ENCODE measurements around the gene OR52B2. TPM values are rescaled to one million over a fixed set of nuclear protein-coding genes. Genes with fewer than 3 reads are reported as not detected.

OR52B2 gene
- polyA plus RNA-seq, 1 donor, result not detected

GRCh38 chr11:6203327-6203726, 33.2 kb upstream of the OR52B2 start:
- no peaks in the 10 kb centered on the region for H3K4me1 ChIP-seq (ENCODE audit: control insufficient read depth, insufficient read depth, low read length)
- no peak for DNase-seq
- peaks cover 36% of the 10 kb centered on the region for H3K36me3 ChIP-seq (ENCODE audit: control insufficient read depth, insufficient read depth, low read length)
- H3K27ac ChIP-seq (ENCODE audit: low read length), result no peak overlapping the region
- H3K27me3 ChIP-seq (ENCODE audit: control insufficient read depth, insufficient read depth, low read length), result no peaks in the 10 kb centered on the region
- WGBS (ENCODE audit: insufficient coverage, low lambda C conversion rate), result 71% methylated on average over 1 of the region's 3 CpGs
- no peaks in the 10 kb centered on the region for H3K9me3 ChIP-seq (ENCODE audit: control insufficient read depth, low read depth, low read length)
- no peak overlapping the region for H3K4me3 ChIP-seq (ENCODE audit: low read length)

GRCh38 chr11:6202041-6202440, 31.9 kb upstream of the OR52B2 start:
- H3K27me3 ChIP-seq (ENCODE audit: control insufficient read depth, insufficient read depth, low read length), result no peaks in the 10 kb centered on the region
- no peak overlapping the region for H3K27ac ChIP-seq (ENCODE audit: low read length)
- H3K9me3 ChIP-seq (ENCODE audit: control insufficient read depth, low read depth, low read length), result no peaks in the 10 kb centered on the region
- 100% methylated on average over 1 of the region's 1 CpG for WGBS (ENCODE audit: insufficient coverage, low lambda C conversion rate)
- H3K4me1 ChIP-seq (ENCODE audit: control insufficient read depth, insufficient read depth, low read length), result no peaks in the 10 kb centered on the region
- H3K36me3 ChIP-seq (ENCODE audit: control insufficient read depth, insufficient read depth, low read length), result peaks cover 23% of the 10 kb centered on the region
- DNase-seq, result no peak
- H3K4me3 ChIP-seq (ENCODE audit: low read length), result no peak overlapping the region

- no peak overlapping the region for H3K27ac ChIP-seq (ENCODE audit: low read length)
These were observed 31.4 kb upstream of the OR52B2 start for GRCh38 chr11:6201481-6201880.

GRCh38 chr11:6200975-6201374, 30.8 kb upstream of the OR52B2 start:
- Histone ChIP-seq H3K27me3 (ENCODE audit: control insufficient read depth, insufficient read depth, low read length) (no peaks in the 10 kb centered on the region), H3K4me3 (ENCODE audit: low read length) (no peak overlapping the region), H3K27ac (ENCODE audit: low read length) (no peak overlapping the region), H3K36me3 (ENCODE audit: control insufficient read depth, insufficient read depth, low read length) (peaks cover 15% of the 10 kb centered on the region), H3K9me3 (ENCODE audit: control insufficient read depth, low read depth, low read length) (no peaks in the 10 kb centered on the region), H3K4me1 (ENCODE audit: control insufficient read depth, insufficient read depth, low read length) (no peaks in the 10 kb centered on the region)
- DNase-seq, result peak in 1 of 2 donors; percentile 4
- WGBS (ENCODE audit: insufficient coverage, low lambda C conversion rate), result no CpG with 5 or more reads among the region's 4 CpGs

More at GRCh38 chr11:6201481-6201880, 31.4 kb upstream of the OR52B2 start:
- no peaks in the 10 kb centered on the region for H3K4me1 ChIP-seq (ENCODE audit: control insufficient read depth, insufficient read depth, low read length)
- H3K9me3 ChIP-seq (ENCODE audit: control insufficient read depth, low read depth, low read length), result no peaks in the 10 kb centered on the region
- no peaks in the 10 kb centered on the region for H3K27me3 ChIP-seq (ENCODE audit: control insufficient read depth, insufficient read depth, low read length)
- H3K36me3 ChIP-seq (ENCODE audit: control insufficient read depth, insufficient read depth, low read length), result peaks cover 20% of the 10 kb centered on the region
- no peak overlapping the region for H3K4me3 ChIP-seq (ENCODE audit: low read length)
- WGBS (ENCODE audit: insufficient coverage, low lambda C conversion rate), result 100% methylated on average over 1 of the region's 2 CpGs
- DNase-seq, result no peak

- no peak within 1 kb of the TSS for H3K4me3 ChIP-seq (ENCODE audit: low read length)
- no peak within 1 kb of the TSS for H3K27ac ChIP-seq (ENCODE audit: low read length)
- no CpG with 5 or more reads among the region's 5 CpGs for WGBS (ENCODE audit: insufficient coverage, low lambda C conversion rate)
- no peaks in the 10 kb centered on the region for H3K27me3 ChIP-seq (ENCODE audit: control insufficient read depth, insufficient read depth, low read length)
- no peak for DNase-seq
- H3K36me3 ChIP-seq (ENCODE audit: control insufficient read depth, insufficient read depth, low read length), result peaks cover 6% of the 10 kb centered on the region
- no peaks in the 10 kb centered on the region for H3K4me1 ChIP-seq (ENCODE audit: control insufficient read depth, insufficient read depth, low read length)
- H3K9me3 ChIP-seq (ENCODE audit: control insufficient read depth, low read depth, low read length), result no peaks in the 10 kb centered on the region
These were observed 29.2 kb upstream of the OR52B2 start, which contains the start of gene OR52W1 for GRCh38 chr11:6199174-6199810. Gene OR52W1, plus strand, starts transcription at chr11:6199224. Its CDS starts 0 bp downstream, at chr11:6199224.

- H3K27ac ChIP-seq (ENCODE audit: low read length), result no peak overlapping the region
- DNase-seq, result no peak
- WGBS (ENCODE audit: insufficient coverage, low lambda C conversion rate), result 40% methylated on average over 1 of the region's 4 CpGs
- H3K4me3 ChIP-seq (ENCODE audit: low read length), result no peak overlapping the region
- H3K27me3 ChIP-seq (ENCODE audit: control insufficient read depth, insufficient read depth, low read length), result no peaks in the 10 kb centered on the region
- no peaks in the 10 kb centered on the region for H3K4me1 ChIP-seq (ENCODE audit: control insufficient read depth, insufficient read depth, low read length)
- no peaks in the 10 kb centered on the region for H3K36me3 ChIP-seq (ENCODE audit: control insufficient read depth, insufficient read depth, low read length)
- no peaks in the 10 kb centered on the region for H3K9me3 ChIP-seq (ENCODE audit: control insufficient read depth, low read depth, low read length)
These were observed 27.5 kb upstream of the OR52B2 start for GRCh38 chr11:6197466-6198200.

- no peaks in the 10 kb centered on the region for H3K9me3 ChIP-seq (ENCODE audit: control insufficient read depth, low read depth, low read length)
- no peaks in the 10 kb centered on the region for H3K27me3 ChIP-seq (ENCODE audit: control insufficient read depth, insufficient read depth, low read length)
- H3K36me3 ChIP-seq (ENCODE audit: control insufficient read depth, insufficient read depth, low read length), result no peaks in the 10 kb centered on the region
- no peak overlapping the region for H3K4me3 ChIP-seq (ENCODE audit: low read length)
- H3K27ac ChIP-seq (ENCODE audit: low read length), result no peak overlapping the region
- H3K4me1 ChIP-seq (ENCODE audit: control insufficient read depth, insufficient read depth, low read length), result no peaks in the 10 kb centered on the region
- DNase-seq, result no peak
- WGBS (ENCODE audit: insufficient coverage, low lambda C conversion rate), result 86% methylated on average over 1 of the region's 4 CpGs
These were observed 26.3 kb upstream of the OR52B2 start for GRCh38 chr11:6196396-6196795.

- H3K9me3 ChIP-seq (ENCODE audit: control insufficient read depth, low read depth, low read length), result no peaks in the 10 kb centered on the region
- no peaks in the 10 kb centered on the region for H3K27me3 ChIP-seq (ENCODE audit: control insufficient read depth, insufficient read depth, low read length)
- no CpG with 5 or more reads among the region's 1 CpG for WGBS (ENCODE audit: insufficient coverage, low lambda C conversion rate)
- no peak for DNase-seq
- H3K4me3 ChIP-seq (ENCODE audit: low read length), result no peak overlapping the region
- no peak overlapping the region for H3K27ac ChIP-seq (ENCODE audit: low read length)
- H3K4me1 ChIP-seq (ENCODE audit: control insufficient read depth, insufficient read depth, low read length), result no peaks in the 10 kb centered on the region
- no peaks in the 10 kb centered on the region for H3K36me3 ChIP-seq (ENCODE audit: control insufficient read depth, insufficient read depth, low read length)
These were observed 24.0 kb upstream of the OR52B2 start for GRCh38 chr11:6194065-6194581.

- no peaks in the 10 kb centered on the region for H3K27me3 ChIP-seq (ENCODE audit: control insufficient read depth, insufficient read depth, low read length)
- H3K4me3 ChIP-seq (ENCODE audit: low read length), result no peak overlapping the region
- no peaks in the 10 kb centered on the region for H3K4me1 ChIP-seq (ENCODE audit: control insufficient read depth, insufficient read depth, low read length)
- no peak overlapping the region for H3K27ac ChIP-seq (ENCODE audit: low read length)
- H3K36me3 ChIP-seq (ENCODE audit: control insufficient read depth, insufficient read depth, low read length), result no peaks in the 10 kb centered on the region
- H3K9me3 ChIP-seq (ENCODE audit: control insufficient read depth, low read depth, low read length), result no peaks in the 10 kb centered on the region
- no peak for DNase-seq
These were observed 21.6 kb upstream of the OR52B2 start for GRCh38 chr11:6191742-6192141.

- no peak overlapping the region for H3K27ac ChIP-seq (ENCODE audit: low read length)
- H3K9me3 ChIP-seq (ENCODE audit: control insufficient read depth, low read depth, low read length), result no peaks in the 10 kb centered on the region
- H3K4me1 ChIP-seq (ENCODE audit: control insufficient read depth, insufficient read depth, low read length), result no peaks in the 10 kb centered on the region
- DNase-seq, result no peak
- no peak overlapping the region for H3K4me3 ChIP-seq (ENCODE audit: low read length)
- H3K27me3 ChIP-seq (ENCODE audit: control insufficient read depth, insufficient read depth, low read length), result peaks cover 3% of the 10 kb centered on the region
- no peaks in the 10 kb centered on the region for H3K36me3 ChIP-seq (ENCODE audit: control insufficient read depth, insufficient read depth, low read length)
- WGBS (ENCODE audit: insufficient coverage, low lambda C conversion rate), result 27% methylated on average over 2 of the region's 2 CpGs
These were observed 5.3 kb upstream of the OR52B2 start for GRCh38 chr11:6175440-6175839.
